K562 (cell line): ENCODE data around the gene ACHE. TPM values are rescaled to one million over a fixed set of nuclear protein-coding genes. Genes with fewer than 3 reads are reported as not detected.

Source experiments
- CREB1 ChIP-seq, 2 experiments: sonication (generic) in 1 of 2; formaldehyde crosslinking in 1 of 2; IDR thresholded peaks; 2 replicates each; pipeline versions ENCODE4 v1.6.1 to v1.8.0; 2012 to 2022; ENCODE audit warnings: inconsistent platforms in 1 of 2, mild to moderate bottlenecking in 1 of 2, missing genetic modification reagents in 1 of 2, moderate library complexity in 1 of 2
- DDX20 ChIP-seq: fragments of 450-650 bp; IDR thresholded peaks from 2 replicates; pipeline ENCODE4 v1.6.1; 2016; ENCODE audit warnings: missing genetic modification characterization, low read depth, mild to moderate bottlenecking, missing compliant biosample characterization, moderate library complexity
- FOXK2 ChIP-seq, 2 experiments: fragments of 450-650 bp; IDR thresholded peaks in 1 of 2; conservative IDR thresholded peaks in 1 of 2; 2 replicates each; pipeline ENCODE4 v1.6.1; 2016; ENCODE audit warnings: low read depth in 2 of 2, mild to moderate bottlenecking in 1 of 2
- GATAD2B ChIP-seq: fragments of 450-650 bp; IDR thresholded peaks from 2 replicates; pipeline ENCODE4 v1.6.1; 2017; ENCODE audit warnings: mild to moderate bottlenecking, borderline replicate concordance
- MED1 ChIP-seq: sonication (generic); formaldehyde crosslinking; IDR thresholded peaks from 2 replicates; pipeline ENCODE4 v1.8.1; 2023; ENCODE audit warnings: missing genetic modification reagents, borderline replicate concordance
- MEIS2 ChIP-seq: fragments of 450-650 bp; IDR thresholded peaks from 2 replicates; pipeline ENCODE4 v1.6.1; 2014; ENCODE audit warnings: mild to moderate bottlenecking; ENCODE audit not compliant: partially characterized antibody
- MYBL2 ChIP-seq, 2 experiments: fragments of 450-650 bp in 1 of 2; sonication (generic) in 1 of 2; formaldehyde crosslinking in 1 of 2; IDR thresholded peaks; 2 replicates each; pipeline versions ENCODE4 v1.6.1 to v1.8.1; 2017 to 2022; ENCODE audit warnings: borderline replicate concordance in 1 of 2, inconsistent platforms in 1 of 2, low read depth in 1 of 2, mild to moderate bottlenecking in 1 of 2, missing genetic modification reagents in 1 of 2, moderate library complexity in 1 of 2
- NCOA6 ChIP-seq: fragments of 450-650 bp; IDR thresholded peaks from 2 replicates; pipeline ENCODE4 v1.6.1; 2017; ENCODE audit warnings: mild to moderate bottlenecking
- POLR2H ChIP-seq: IDR thresholded peaks from 2 replicates; pipeline ENCODE4 v1.6.1; 2016; ENCODE audit warnings: missing genetic modification characterization, low read depth, mild to moderate bottlenecking, control low read depth, missing compliant biosample characterization, moderate library complexity
- STAT5A ChIP-seq: IDR thresholded peaks from 2 replicates; pipeline ENCODE4 v1.6.1; 2012; ENCODE audit warnings: low read length, inconsistent platforms, borderline replicate concordance
- ZNF140 ChIP-seq: fragments of 250-450 bp; sonication (Bioruptor Pico); IDR thresholded peaks from 2 replicates; pipeline ENCODE4 v1.8.0; 2021; ENCODE audit warnings: moderate library complexity, mild to moderate bottlenecking, inconsistent platforms
- ZNF3 ChIP-seq: fragments of 250-450 bp; sonication (Bioruptor Pico); IDR thresholded peaks from 2 replicates; pipeline ENCODE4 v1.5.0; 2021; ENCODE audit warnings: mild to moderate bottlenecking, moderate library complexity
- polyA plus RNA-seq, 8 experiments: library from polyadenylated mRNA; depleted of rRNA in 4 of 8; stranded (reverse) in 5 of 8; unstranded in 3 of 8; fragments of >200 nt; fragmentation: Nextera tagmentation in 2 of 8; fragmentation: Illumina TruSeq in 1 of 8; extraction: Ambion mirVana in 2 of 8; extraction: Trizol in 1 of 8; gene quantifications; 2 replicates each; pipeline versions ENCODE4 v1.2.1 to v1.2.3, GENCODE V29; 2011 to 2014; ENCODE audit warnings: inconsistent platforms in 1 of 8, missing spikeins in 1 of 8
- total RNA-seq, 7 experiments: library from RNA; depleted of rRNA in 6 of 7; stranded (reverse); fragments of >200 nt in 6 of 7; fragmentation: Illumina TruSeq in 2 of 7; extraction: Trizol in 2 of 7; gene quantifications; 2 replicates each; pipeline versions ENCODE4 v1.2.1 to v1.2.3, GENCODE V29; 2011 to 2021; ENCODE audit warnings: low replicate concordance in 1 of 7
- TF ChIP-seq, protein P1 (sequence below), 2 experiments: fragments of 450-650 bp; formaldehyde crosslinking in 1 of 2; IDR thresholded peaks; 2 replicates each; pipeline versions ENCODE4 v1.4.0 to v1.6.1; 2014 to 2020; ENCODE audit warnings: mild to moderate bottlenecking in 2 of 2, borderline replicate concordance in 1 of 2, low read depth in 1 of 2
- TF ChIP-seq, protein P2 (sequence below), 2 experiments: fragments of 450-650 bp in 1 of 2; IDR thresholded peaks; 2 replicates each; pipeline ENCODE4 v1.6.1; 2011 to 2017; ENCODE audit warnings: low read depth in 2 of 2, antibody characterized with exemption in 1 of 2, borderline replicate concordance in 1 of 2, low read length in 1 of 2, mild to moderate bottlenecking in 1 of 2, mixed read lengths in 1 of 2; ENCODE audit not compliant: control insufficient read depth in 1 of 2

Gene ACHE
- total and polyA plus RNA-seq, 9 of the 15 experiments (the other 6 are each of a cell fraction or from before 2014, with no cell fraction given), result 0.04 to 8.8 (median 1.9) TPM

DNA sequence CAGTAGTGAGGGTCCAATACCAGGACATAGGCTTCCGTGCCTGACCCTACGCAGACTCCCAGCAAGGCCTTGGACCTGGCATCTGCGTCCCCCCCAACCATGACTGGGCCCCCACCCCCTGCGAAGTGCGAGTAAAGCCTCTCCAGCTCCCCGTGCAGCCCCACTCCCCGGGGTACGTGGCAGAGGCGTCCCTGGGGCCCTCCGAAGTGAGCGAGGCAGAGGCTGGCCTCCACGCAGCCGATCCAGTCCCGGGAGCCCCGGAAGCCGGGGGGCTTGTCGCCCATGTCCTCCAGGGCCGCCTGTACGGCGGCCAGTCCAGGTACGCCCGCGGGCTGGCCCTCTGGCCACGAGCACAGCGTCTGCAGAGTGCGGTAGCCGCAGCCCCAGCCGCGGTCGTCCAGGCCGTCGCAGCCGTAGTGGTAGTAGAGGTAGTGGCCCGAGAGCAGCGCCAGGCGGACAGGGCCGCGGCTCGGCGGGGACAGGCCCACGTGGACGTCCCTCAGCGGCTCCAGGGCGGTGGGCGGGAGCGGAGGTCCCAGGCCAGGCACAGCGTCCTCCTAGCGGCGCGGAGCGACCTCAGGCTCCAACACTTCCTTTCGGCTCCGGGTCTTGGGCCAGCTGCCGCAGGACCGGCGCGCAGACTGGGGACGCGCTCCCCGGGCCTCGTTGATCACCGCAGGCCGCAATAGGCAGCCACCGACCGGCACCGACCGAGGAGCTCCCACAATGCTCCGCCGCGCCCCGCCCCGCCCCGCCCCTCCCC is 6.5 kb downstream of the ACHE start, which contains the start of gene UFSP1 (continued):
- TF ChIP-seq, protein P1, sequence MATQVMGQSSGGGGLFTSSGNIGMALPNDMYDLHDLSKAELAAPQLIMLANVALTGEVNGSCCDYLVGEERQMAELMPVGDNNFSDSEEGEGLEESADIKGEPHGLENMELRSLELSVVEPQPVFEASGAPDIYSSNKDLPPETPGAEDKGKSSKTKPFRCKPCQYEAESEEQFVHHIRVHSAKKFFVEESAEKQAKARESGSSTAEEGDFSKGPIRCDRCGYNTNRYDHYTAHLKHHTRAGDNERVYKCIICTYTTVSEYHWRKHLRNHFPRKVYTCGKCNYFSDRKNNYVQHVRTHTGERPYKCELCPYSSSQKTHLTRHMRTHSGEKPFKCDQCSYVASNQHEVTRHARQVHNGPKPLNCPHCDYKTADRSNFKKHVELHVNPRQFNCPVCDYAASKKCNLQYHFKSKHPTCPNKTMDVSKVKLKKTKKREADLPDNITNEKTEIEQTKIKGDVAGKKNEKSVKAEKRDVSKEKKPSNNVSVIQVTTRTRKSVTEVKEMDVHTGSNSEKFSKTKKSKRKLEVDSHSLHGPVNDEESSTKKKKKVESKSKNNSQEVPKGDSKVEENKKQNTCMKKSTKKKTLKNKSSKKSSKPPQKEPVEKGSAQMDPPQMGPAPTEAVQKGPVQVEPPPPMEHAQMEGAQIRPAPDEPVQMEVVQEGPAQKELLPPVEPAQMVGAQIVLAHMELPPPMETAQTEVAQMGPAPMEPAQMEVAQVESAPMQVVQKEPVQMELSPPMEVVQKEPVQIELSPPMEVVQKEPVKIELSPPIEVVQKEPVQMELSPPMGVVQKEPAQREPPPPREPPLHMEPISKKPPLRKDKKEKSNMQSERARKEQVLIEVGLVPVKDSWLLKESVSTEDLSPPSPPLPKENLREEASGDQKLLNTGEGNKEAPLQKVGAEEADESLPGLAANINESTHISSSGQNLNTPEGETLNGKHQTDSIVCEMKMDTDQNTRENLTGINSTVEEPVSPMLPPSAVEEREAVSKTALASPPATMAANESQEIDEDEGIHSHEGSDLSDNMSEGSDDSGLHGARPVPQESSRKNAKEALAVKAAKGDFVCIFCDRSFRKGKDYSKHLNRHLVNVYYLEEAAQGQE (IDR thresholded peaks at IDR 0.05; ENCODE audit: borderline replicate concordance), result peak; percentile 39; the same call in 1 of the 2 replicates
- TF ChIP-seq, protein P1 (CRISPR knock-in tag; IDR thresholded peaks at IDR 0.05; ENCODE audit: low read depth), result 0 out of 2 replicates have a peak, but pooled peaks have one; percentile 37
- TF ChIP-seq MEIS2, result no peak
- peak; percentile 45 for TF ChIP-seq POLR2H
- TF ChIP-seq MED1 (CRISPR knock-in tag), result 0 out of 2 replicates have a peak, but pooled peaks have one; percentile 45
- TF ChIP-seq FOXK2 (conservative IDR thresholded peaks at IDR 0.05 in 1 of 2, IDR thresholded peaks at IDR 0.05 in 1 of 2; ENCODE audit: low read depth in 2 of 2), result no peak; a peak in 1 of 4 replicates
- TF ChIP-seq CREB1 (IDR thresholded peaks at IDR 0.05), result no peak
- peak; percentile 52; the same call in 1 of the 2 replicates for TF ChIP-seq CREB1 (CRISPR knock-in tag; IDR thresholded peaks at IDR 0.05)
- no peak for TF ChIP-seq NCOA6
- TF ChIP-seq ZNF3, result no peak
- no peak for TF ChIP-seq GATAD2B
- TF ChIP-seq STAT5A, result no peak; the same call in 1 of the 2 replicates
- TF ChIP-seq DDX20 (tag), result no peak
- no peak for TF ChIP-seq ZNF140
- TF ChIP-seq MYBL2 (IDR thresholded peaks at IDR 0.05; ENCODE audit: low read depth), result no peak
- TF ChIP-seq MYBL2 (CRISPR knock-in tag; IDR thresholded peaks at IDR 0.05; ENCODE audit: borderline replicate concordance), result no peak
- TF ChIP-seq, protein P2, sequence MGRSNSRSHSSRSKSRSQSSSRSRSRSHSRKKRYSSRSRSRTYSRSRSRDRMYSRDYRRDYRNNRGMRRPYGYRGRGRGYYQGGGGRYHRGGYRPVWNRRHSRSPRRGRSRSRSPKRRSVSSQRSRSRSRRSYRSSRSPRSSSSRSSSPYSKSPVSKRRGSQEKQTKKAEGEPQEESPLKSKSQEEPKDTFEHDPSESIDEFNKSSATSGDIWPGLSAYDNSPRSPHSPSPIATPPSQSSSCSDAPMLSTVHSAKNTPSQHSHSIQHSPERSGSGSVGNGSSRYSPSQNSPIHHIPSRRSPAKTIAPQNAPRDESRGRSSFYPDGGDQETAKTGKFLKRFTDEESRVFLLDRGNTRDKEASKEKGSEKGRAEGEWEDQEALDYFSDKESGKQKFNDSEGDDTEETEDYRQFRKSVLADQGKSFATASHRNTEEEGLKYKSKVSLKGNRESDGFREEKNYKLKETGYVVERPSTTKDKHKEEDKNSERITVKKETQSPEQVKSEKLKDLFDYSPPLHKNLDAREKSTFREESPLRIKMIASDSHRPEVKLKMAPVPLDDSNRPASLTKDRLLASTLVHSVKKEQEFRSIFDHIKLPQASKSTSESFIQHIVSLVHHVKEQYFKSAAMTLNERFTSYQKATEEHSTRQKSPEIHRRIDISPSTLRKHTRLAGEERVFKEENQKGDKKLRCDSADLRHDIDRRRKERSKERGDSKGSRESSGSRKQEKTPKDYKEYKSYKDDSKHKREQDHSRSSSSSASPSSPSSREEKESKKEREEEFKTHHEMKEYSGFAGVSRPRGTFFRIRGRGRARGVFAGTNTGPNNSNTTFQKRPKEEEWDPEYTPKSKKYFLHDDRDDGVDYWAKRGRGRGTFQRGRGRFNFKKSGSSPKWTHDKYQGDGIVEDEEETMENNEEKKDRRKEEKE (IDR thresholded peaks at IDR 0.05; ENCODE audit: borderline replicate concordance in 1 of 2, control insufficient read depth in 1 of 2, low read depth in 2 of 2, low read length in 1 of 2), result no peak
